B cell (primary cell): ENCODE results near the gene PLA2G4C. TPM values are rescaled to one million over a fixed set of nuclear protein-coding genes. Genes with fewer than 3 reads are reported as not detected.

Experiments used
- ATAC-seq: fragments of 200-7000 bp; cut with Tn5 transposase; one replicate; pipeline ENCODE4 v1.10.0; 2021; ENCODE audit warnings: low read depth, mild to moderate bottlenecking, moderate number of reproducible peaks, moderate library complexity
- CTCF ChIA-PET: fragments of 350-600 bp; sonication (Branson Sonifier 250); formaldehyde crosslinking; loops from one replicate; lab custom pipeline; 2021; ENCODE audit warnings: antibody characterized with exemption, inconsistent platforms; lab: Charles Lee
- POLR2A ChIA-PET: fragments of 350-600 bp; sonication (Branson Sonifier 250); formaldehyde crosslinking; loops from one replicate; lab custom pipeline; 2021; ENCODE audit warnings: antibody characterized with exemption; lab: Charles Lee
- DNase-seq: peaks from one replicate; pipeline ENCODE4 v3.0.0; 2013
- H2AFZ ChIP-seq: 2 replicates; pipeline ENCODE4 v1.6.1; 2012; ENCODE audit warnings: mild to moderate bottlenecking, low read depth, low read length; ENCODE audit not compliant: insufficient read depth, poor library complexity, severe bottlenecking
- H3K27ac ChIP-seq, 2 donors: 1 replicate in 1 of 2; 2 replicates in 1 of 2; pipeline ENCODE4 v1.5.1; 2012 to 2013; ENCODE audit warnings: low read length in 2 of 2, mild to moderate bottlenecking in 2 of 2, moderate library complexity in 1 of 2
- H3K27me3 ChIP-seq, 4 experiments: fragments of 200-600 bp in 1 of 4; sonication (generic) in 1 of 4; replicated peaks in 1 of 4; 1 replicate in 2 of 4; 2 replicates in 2 of 4; pipeline versions ENCODE4 v1.6.1 to v1.7.0; 2013 to 2016; ENCODE audit warnings: low read length in 3 of 4, mild to moderate bottlenecking in 2 of 4, mixed read lengths in 1 of 4, moderate library complexity in 1 of 4; ENCODE audit not compliant: insufficient read depth in 4 of 4, control insufficient read depth in 3 of 4; ENCODE audit errors: control extremely low read depth in 1 of 4
- H3K36me3 ChIP-seq, 2 experiments: replicated peaks in 1 of 2; 1 replicate in 1 of 2; 2 replicates in 1 of 2; pipeline versions ENCODE4 v1.6.1 to v1.7.1; 2013; ENCODE audit warnings: low read length in 1 of 2; ENCODE audit not compliant: insufficient read depth in 2 of 2, control insufficient read depth in 1 of 2; ENCODE audit errors: control extremely low read depth in 1 of 2, extremely low read depth in 1 of 2
- H3K4me1 ChIP-seq, 2 donors: fragments of 200-600 bp in 1 of 2; sonication (generic) in 1 of 2; 1 replicate in 1 of 2; 2 replicates in 1 of 2; pipeline versions ENCODE4 v1.5.1 to v1.6.1; 2013 to 2017; ENCODE audit warnings: low read length in 2 of 2; ENCODE audit not compliant: control insufficient read depth in 2 of 2, insufficient read depth in 2 of 2
- H3K4me2 ChIP-seq: replicated peaks from 2 replicates; pipeline ENCODE3; 2012; ENCODE audit warnings: mild to moderate bottlenecking, low read depth, low read length; ENCODE audit not compliant: poor library complexity, severe bottlenecking
- H3K4me3 ChIP-seq, 5 experiments: fragments of 200-600 bp in 1 of 5; sonication (generic) in 1 of 5; 1 replicate in 3 of 5; 2 replicates in 2 of 5; pipeline versions ENCODE4 v1.5.1 to v1.7.0; 2011 to 2016; ENCODE audit warnings: low read length in 4 of 5, mild to moderate bottlenecking in 4 of 5, low read depth in 2 of 5, control low read depth in 1 of 5, moderate library complexity in 1 of 5; ENCODE audit not compliant: insufficient read depth in 1 of 5; ENCODE audit errors: control extremely low read depth in 1 of 5, extremely low read depth in 1 of 5
- H3K79me2 ChIP-seq: fragments of 200-600 bp; sonication (generic); one replicate; pipeline ENCODE4 v1.6.0; 2016; ENCODE audit warnings: low read length; ENCODE audit not compliant: control insufficient read depth, insufficient read depth
- H3K9ac ChIP-seq: fragments of 200-600 bp; sonication (generic); 2 replicates; pipeline ENCODE4 v1.6.1; 2017; ENCODE audit warnings: mild to moderate bottlenecking, low read length, moderate library complexity
- H3K9me3 ChIP-seq, 3 donors: one replicate each; pipeline versions ENCODE4 v1.6.1 to v1.7.1; 2013; ENCODE audit warnings: low read length in 2 of 3; ENCODE audit not compliant: control insufficient read depth in 2 of 3, insufficient read depth in 1 of 3; ENCODE audit errors: control extremely low read depth in 1 of 3
- H4K20me1 ChIP-seq: 2 replicates; pipeline ENCODE4 v1.6.0; 2012; ENCODE audit warnings: mild to moderate bottlenecking, low read length; ENCODE audit not compliant: insufficient read depth, control insufficient read depth, poor library complexity, severe bottlenecking
- H3K27ac Mint-ChIP-seq: one replicate; pipeline ENCODE4 v1.8.0; 2021; ENCODE audit warnings: mixed read lengths
- H3K27me3 Mint-ChIP-seq: one replicate; pipeline ENCODE4 v1.8.0; 2021; ENCODE audit warnings: mixed read lengths
- H3K4me1 Mint-ChIP-seq: one replicate; pipeline ENCODE4 v1.8.0; 2021; ENCODE audit warnings: mixed read lengths
- H3K4me3 Mint-ChIP-seq: one replicate; pipeline ENCODE4 v1.8.0; 2021; ENCODE audit warnings: mixed read lengths
- H3K9me3 Mint-ChIP-seq: one replicate; pipeline ENCODE4 v1.8.0; 2022; ENCODE audit warnings: mixed read lengths; ENCODE audit not compliant: insufficient read depth
- CTCF ChIP-seq: fragments of 200-600 bp; IDR thresholded peaks from one replicate; pipeline ENCODE4 v1.8.0; 2022; ENCODE audit warnings: antibody characterized with exemption, mild to moderate bottlenecking
- EZH2 ChIP-seq: IDR thresholded peaks from 2 replicates; pipeline ENCODE4 v1.6.1; 2012; ENCODE audit warnings: borderline replicate concordance, low read depth, mild to moderate bottlenecking, moderate library complexity, low read length; ENCODE audit not compliant: insufficient read depth, poor library complexity, severe bottlenecking
- WGBS: methylation state at CpG from one replicate; pipeline ENCODE4 v1.1.5; 2013; ENCODE audit warnings: missing lambda C conversion rate; ENCODE audit not compliant: insufficient coverage; 5-methylcytosine and 5-hydroxymethylcytosine counted together
- intact Hi-C: fragments of 100-400 bp; cut with micrococcal nuclease; formaldehyde crosslinking; loops from one replicate; pipeline ENCODE4 v1.10.0; 2022
- polyA plus RNA-seq: library from polyadenylated mRNA; depleted of rRNA; stranded (reverse); fragments of >200 nt; gene quantifications from 2 replicates; pipeline ENCODE4 v1.2.3, GENCODE V29; 2012
- total RNA-seq, 2 donors: library from RNA; stranded (reverse); fragments of 120-200 nt in 1 of 2; gene quantifications; 1 replicate in 1 of 2; 2 replicates in 1 of 2; pipeline versions ENCODE4 v1.2.3 to v1.2.4, GENCODE V29; 2013 to 2022

Gene PLA2G4C
- total and polyA plus RNA-seq, 2 donors (not counting 1 experiment from before 2014, with no cell fraction given): 11.1 to 12.3 TPM

DNA sequence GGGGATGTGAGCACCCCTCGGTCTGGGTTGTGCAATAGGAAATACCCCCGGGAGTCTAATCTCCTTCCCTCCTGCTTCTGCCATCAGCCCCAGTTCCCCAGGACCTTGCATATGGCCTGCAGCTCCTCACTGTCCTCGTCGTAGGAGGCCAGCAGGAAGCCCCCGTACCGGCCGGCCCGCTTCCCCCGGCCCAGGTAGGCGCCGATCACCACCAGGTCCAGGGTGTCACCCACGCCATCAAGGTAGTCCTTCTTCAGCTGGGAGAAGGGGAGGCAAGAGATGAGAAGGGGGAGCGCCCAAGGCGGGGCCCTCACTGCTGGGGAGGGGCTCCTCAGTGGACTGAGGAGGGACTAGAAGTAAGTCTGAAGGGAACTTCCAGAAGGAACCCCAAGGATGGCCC lies 10.4 kb upstream of the PLA2G4C start:
- H3K4me2 ChIP-seq: no peak overlapping the region
- TF ChIP-seq CTCF (no peak), EZH2 (no peak)
- H3K27ac Mint-ChIP-seq: no peak overlapping the region
- H3K79me2 ChIP-seq: no peaks in the 10 kb centered on the region
- 92% methylated on average over 13 of the region's 14 CpGs for WGBS
- intact Hi-C loops: no loop called here
- no peak overlapping the region for H2AFZ ChIP-seq
- no peaks in the 10 kb centered on the region for H4K20me1 ChIP-seq
- peaks cover 15 to 20% of the 10 kb centered on the region in 2 donors for H3K4me1 ChIP-seq
- H3K4me3 Mint-ChIP-seq: no peak overlapping the region
- no peak for ATAC-seq
- no peaks in the 10 kb centered on the region for H3K9me3 Mint-ChIP-seq
- no peak for DNase-seq
- peaks cover 0 to 14% of the 10 kb centered on the region in 2 experiments for H3K36me3 ChIP-seq
- POLR2A ChIA-PET: no interaction called here
- H3K27ac ChIP-seq: no peak overlapping the region
- H3K9me3 ChIP-seq: peaks cover 0 to 12% (median 0%) of the 10 kb centered on the region in 3 donors
- H3K9ac ChIP-seq: no peak overlapping the region
- no peaks in the 10 kb centered on the region for H3K27me3 Mint-ChIP-seq
- no peak overlapping the region for H3K4me3 ChIP-seq
- H3K27me3 ChIP-seq: no peaks in the 10 kb centered on the region
- CTCF ChIA-PET: no interaction called here
- H3K4me1 Mint-ChIP-seq: peaks cover 20% of the 10 kb centered on the region

DNA sequence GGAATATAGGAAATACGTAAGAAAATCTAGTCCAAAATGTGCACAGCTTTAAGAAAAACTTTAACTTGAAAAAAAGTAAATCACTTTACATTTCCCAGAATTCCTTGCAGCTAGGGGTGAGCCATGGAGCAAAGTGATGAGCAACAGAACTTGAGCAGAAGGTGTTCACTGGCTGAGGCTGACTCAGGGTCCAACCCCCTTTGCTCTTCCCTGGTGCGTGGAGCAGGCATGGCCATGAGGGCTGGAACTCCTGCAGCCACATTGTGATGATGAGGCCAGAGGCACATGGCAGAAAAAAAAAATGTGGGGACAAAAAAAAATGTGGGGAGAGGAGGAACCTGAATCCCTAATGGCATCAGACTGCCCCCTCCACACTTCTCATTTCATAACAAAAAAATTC lies 9.9 kb upstream of the PLA2G4C start:
- H3K36me3 ChIP-seq: peaks cover 0 to 14% of the 10 kb centered on the region in 2 experiments
- H3K4me2 ChIP-seq: no peak overlapping the region
- no peak for ATAC-seq
- peaks cover 15 to 20% of the 10 kb centered on the region in 2 donors for H3K4me1 ChIP-seq
- Mint-ChIP-seq H3K9me3 (no peaks in the 10 kb centered on the region), H3K27me3 (no peaks in the 10 kb centered on the region), H3K4me1 (peaks cover 20% of the 10 kb centered on the region), H3K4me3 (no peak overlapping the region), H3K27ac (no peak overlapping the region)
- no peak overlapping the region for H2AFZ ChIP-seq
- POLR2A ChIA-PET: no interaction called here
- no peak overlapping the region for H3K4me3 ChIP-seq
- CTCF ChIA-PET: interaction anchor here (1.2 kb wide), 1 partner anchor 18 kb away, joined by 4 read pairs; no protein-coding TSS in a partner anchor
- no peak for DNase-seq
- no peaks in the 10 kb centered on the region for H4K20me1 ChIP-seq
- no peaks in the 10 kb centered on the region for H3K79me2 ChIP-seq
- peaks cover 0 to 12% (median 0%) of the 10 kb centered on the region in 3 donors for H3K9me3 ChIP-seq
- H3K9ac ChIP-seq: no peak overlapping the region
- no CpG with 5 or more reads among the region's 2 CpGs for WGBS
- no peaks in the 10 kb centered on the region for H3K27me3 ChIP-seq
- intact Hi-C loops: no loop called here
- no peak overlapping the region for H3K27ac ChIP-seq
- TF ChIP-seq EZH2: no peak
- TF ChIP-seq CTCF: no peak
